Neural crest cell (in vitro differentiated cells): ENCODE results near the gene USP33. TPM values are rescaled to one million over a fixed set of nuclear protein-coding genes. Genes with fewer than 3 reads are reported as not detected.
A peak's percentile ranks its signal among the peaks of the same experiment; 100 is the strongest.

Source experiments
- DNase-seq: peaks from one replicate; pipeline ENCODE4 v3.0.0; 2021; ENCODE audit warnings: low read depth, mixed read lengths, low spot score
- H3K27ac Mint-ChIP-seq: one replicate; pipeline ENCODE4 v1.8.0; 2021; ENCODE audit warnings: mild to moderate bottlenecking, mixed read lengths; ENCODE audit not compliant: unreplicated experiment
- H3K27me3 Mint-ChIP-seq: 2 replicates; pipeline ENCODE4 v1.8.0; 2021; ENCODE audit warnings: low read depth, mild to moderate bottlenecking, mixed read lengths
- H3K36me3 Mint-ChIP-seq: 2 replicates; pipeline ENCODE4 v1.8.0; 2021; ENCODE audit warnings: low read depth, mild to moderate bottlenecking, mixed read lengths
- H3K4me1 Mint-ChIP-seq: 2 replicates; pipeline ENCODE4 v1.8.0; 2021; ENCODE audit warnings: mixed read lengths
- H3K4me3 Mint-ChIP-seq: one replicate; pipeline ENCODE4 v1.8.0; 2021; ENCODE audit warnings: mild to moderate bottlenecking, mixed read lengths
- H3K9me3 Mint-ChIP-seq: 2 replicates; pipeline ENCODE4 v1.8.0; 2021; ENCODE audit warnings: mixed read lengths
- CTCF ChIP-seq: fragments of 200-600 bp; sonication (generic); conservative IDR thresholded peaks from 2 replicates; pipeline ENCODE4 v1.5.0; 2021; ENCODE audit warnings: antibody characterized with exemption, mild to moderate bottlenecking
- total RNA-seq: library from RNA; stranded (reverse); gene quantifications from 2 replicates; pipeline ENCODE4 v1.2.1, GENCODE V29; 2021

The USP33 gene
- total RNA-seq, 1 donor from 2014 or later, result 64.1 TPM

GRCh38 chr1:77732090-77732489, 27.6 kb downstream of the USP33 start:
- H3K27me3 Mint-ChIP-seq, result no peaks in the 10 kb centered on the region
- no peak overlapping the region for H3K27ac Mint-ChIP-seq

GRCh38 chr1:77725706-77726105, 33.9 kb downstream of the USP33 start:
- no peaks in the 10 kb centered on the region for H3K9me3 Mint-ChIP-seq
- no peak for DNase-seq
- TF ChIP-seq CTCF, result no peak
- no peaks in the 10 kb centered on the region for H3K27me3 Mint-ChIP-seq
- H3K27ac Mint-ChIP-seq, result peak overlapping the region; percentile 83
- peaks cover 19% of the 10 kb centered on the region for H3K36me3 Mint-ChIP-seq
- H3K4me3 Mint-ChIP-seq, result no peak overlapping the region
- no peaks in the 10 kb centered on the region for H3K4me1 Mint-ChIP-seq

More at GRCh38 chr1:77732090-77732489, 27.6 kb downstream of the USP33 start:
- no peak for DNase-seq
- Mint-ChIP-seq H3K4me1 (no peaks in the 10 kb centered on the region), H3K36me3 (peaks cover 10% of the 10 kb centered on the region), H3K4me3 (no peak overlapping the region), H3K9me3 (no peaks in the 10 kb centered on the region)
- TF ChIP-seq CTCF, result no peak

GRCh38 chr1:77718181-77718580, 41.5 kb downstream of the USP33 start:
- H3K36me3 Mint-ChIP-seq, result peaks cover 17% of the 10 kb centered on the region

GRCh38 chr1:77716065-77716464, 43.6 kb downstream of the USP33 start:
- H3K27me3 Mint-ChIP-seq, result no peaks in the 10 kb centered on the region
- H3K4me1 Mint-ChIP-seq, result no peaks in the 10 kb centered on the region
- no peak overlapping the region for H3K27ac Mint-ChIP-seq
- no peak for DNase-seq
- peaks cover 4% of the 10 kb centered on the region for H3K36me3 Mint-ChIP-seq
- H3K4me3 Mint-ChIP-seq, result no peak overlapping the region
- no peaks in the 10 kb centered on the region for H3K9me3 Mint-ChIP-seq
- TF ChIP-seq CTCF, result no peak

More at GRCh38 chr1:77718181-77718580, 41.5 kb downstream of the USP33 start:
- Mint-ChIP-seq H3K27ac (no peak overlapping the region), H3K27me3 (no peaks in the 10 kb centered on the region), H3K4me1 (no peaks in the 10 kb centered on the region), H3K9me3 (no peaks in the 10 kb centered on the region), H3K4me3 (no peak overlapping the region)
- no peak for TF ChIP-seq CTCF
- DNase-seq, result no peak

GRCh38 chr1:77709727-77710126, 49.9 kb downstream of the USP33 start:
- Mint-ChIP-seq H3K27me3 (no peaks in the 10 kb centered on the region), H3K36me3 (peaks cover 4% of the 10 kb centered on the region), H3K9me3 (no peaks in the 10 kb centered on the region), H3K4me1 (no peaks in the 10 kb centered on the region), H3K4me3 (no peak overlapping the region), H3K27ac (no peak overlapping the region)
- DNase-seq, result no peak
- TF ChIP-seq CTCF, result no peak

GRCh38 chr1:77706321-77706720, 53.3 kb downstream of the USP33 start:
- Mint-ChIP-seq H3K4me3 (no peak overlapping the region), H3K4me1 (no peaks in the 10 kb centered on the region), H3K36me3 (peaks cover 5% of the 10 kb centered on the region), H3K9me3 (no peaks in the 10 kb centered on the region), H3K27me3 (no peaks in the 10 kb centered on the region), H3K27ac (no peak overlapping the region)
- no peak for DNase-seq
- no peak for TF ChIP-seq CTCF
